PC-9 (cell line): ENCODE results near the gene DLEC1. TPM values are rescaled to one million over a fixed set of nuclear protein-coding genes. Genes with fewer than 3 reads are reported as not detected.
"Not testable (repeated sequence)": the region's sequence is repeated elsewhere in the genome, so short reads cannot be mapped to it uniquely, and the experiment has no call there.

ENCODE experiments used
- BruUV-seq: library from RNA; stranded (reverse); fragments of 400-500 nt; replicated peaks from 2 replicates; lab custom pipeline; 2021; lab: Mats Ljungman, UMichigan
- CTCF ChIA-PET: fragments of 300-600 bp; sonication (Branson Sonifier 250); formaldehyde crosslinking; loops from one replicate; lab custom pipeline; 2022; ENCODE audit warnings: antibody characterized with exemption; lab: Charles Lee
- POLR2A ChIA-PET: fragments of 300-600 bp; sonication (Branson Sonifier 250); formaldehyde crosslinking; loops from one replicate; lab custom pipeline; 2022; ENCODE audit warnings: antibody characterized with exemption; ENCODE audit not compliant: unreplicated experiment; lab: Charles Lee
- DNase-seq, 2 experiments: peaks; one replicate each; pipeline versions ENCODE4 v3.0.0 to v3.0.0-alpha.2; 2015 to 2022; ENCODE audit warnings: mixed read lengths in 1 of 2
- H2AFZ ChIP-seq: fragments of 200-600 bp; sonication (generic); 2 replicates; pipeline ENCODE4 v1.8.1; 2017; ENCODE audit warnings: antibody characterized with exemption
- H3F3A ChIP-seq: fragments of 200-600 bp; sonication (generic); 2 replicates; pipeline ENCODE4 v1.8.1; 2017; ENCODE audit warnings: antibody characterized with exemption, mild to moderate bottlenecking, low read depth; ENCODE audit not compliant: insufficient read depth
- H3K27ac ChIP-seq: fragments of 200-600 bp; sonication (generic); 2 replicates; pipeline ENCODE4 v1.6.1; 2016; ENCODE audit warnings: mixed run types
- H3K27me3 ChIP-seq: fragments of 200-600 bp; sonication (generic); 2 replicates; pipeline ENCODE4 v1.6.1; 2016; ENCODE audit warnings: low read depth, mixed run types; ENCODE audit not compliant: insufficient read depth
- H3K36me3 ChIP-seq: fragments of 200-600 bp; sonication (generic); 2 replicates; pipeline ENCODE4 v1.6.1; 2016; ENCODE audit warnings: low read depth, mixed run types
- H3K4me1 ChIP-seq: fragments of 200-600 bp; sonication (generic); replicated peaks from 2 replicates; pipeline ENCODE4 v1.6.1; 2016; ENCODE audit warnings: mixed run types; ENCODE audit not compliant: insufficient read depth
- H3K4me2 ChIP-seq: fragments of 200-600 bp; sonication (generic); 2 replicates; pipeline ENCODE4 v1.6.1; 2017; ENCODE audit warnings: mixed run types
- H3K4me3 ChIP-seq: fragments of 200-600 bp; sonication (generic); 2 replicates; pipeline ENCODE4 v1.6.1; 2016; ENCODE audit warnings: mixed run types
- H3K79me2 ChIP-seq: fragments of 200-600 bp; sonication (generic); 2 replicates; pipeline ENCODE4 v1.6.1; 2017; ENCODE audit warnings: low read depth, mixed run types
- H3K9me2 ChIP-seq: fragments of 200-600 bp; sonication (generic); 2 replicates; pipeline ENCODE4 v1.8.1; 2017; ENCODE audit warnings: mild to moderate bottlenecking; ENCODE audit not compliant: insufficient read depth
- H3K9me3 ChIP-seq: fragments of 200-600 bp; sonication (generic); 2 replicates; pipeline ENCODE4 v1.8.1; 2016; ENCODE audit warnings: low read depth; ENCODE audit not compliant: insufficient read depth
- H4K20me1 ChIP-seq: fragments of 200-600 bp; sonication (generic); 2 replicates; pipeline ENCODE4 v1.8.1; 2017; ENCODE audit not compliant: insufficient read depth
- CTCF ChIP-seq: fragments of 200-600 bp; sonication (generic); conservative IDR thresholded peaks from 2 replicates; pipeline ENCODE4 v1.6.1; 2017; ENCODE audit warnings: mixed run types, antibody characterized with exemption, mild to moderate bottlenecking, moderate library complexity
- EZH2 ChIP-seq: fragments of 200-600 bp; sonication (generic); IDR thresholded peaks from 2 replicates; pipeline ENCODE4 v1.8.0; 2017; ENCODE audit warnings: antibody characterized with exemption, low read depth
- intact Hi-C: fragments of 100-400 bp; cut with micrococcal nuclease; formaldehyde crosslinking; loops from one replicate; pipeline ENCODE4 v1.10.0; 2022; ENCODE audit not compliant: unreplicated experiment
- total RNA-seq: library from RNA; stranded (reverse); gene quantifications from 2 replicates; pipeline ENCODE4 v1.2.3, GENCODE V29; 2021

DLEC1 gene
- total RNA-seq, 1 experiment from 2014 or later: 0.35 TPM

- Histone ChIP-seq H3K4me2 (peak overlapping the region; percentile 19), H3F3A (peaks cover 37% of the 10 kb centered on the region), H3K27me3 (no peaks in the 10 kb centered on the region), H3K9me2 (no peaks in the 10 kb centered on the region), H4K20me1 (no peaks in the 10 kb centered on the region), H3K4me1 (peaks cover 53% of the 10 kb centered on the region), H3K4me3 (no peak overlapping the region), H3K9me3 (no peaks in the 10 kb centered on the region), H3K27ac (peak overlapping the region; percentile 33; the same call in 1 of the 2 replicates), H2AFZ (no peak overlapping the region), H3K79me2 (no peaks in the 10 kb centered on the region), H3K36me3 (no peaks in the 10 kb centered on the region)
- peak; percentile 57 to 74 for DNase-seq
- ChIA-PET POLR2A (interaction anchor here (0.5 to 0.7 kb wide), 4 partner anchors 21 to 212 kb away, joined by 4 to 9 read pairs (median 6); partner anchors contain the start of gene ACAA1), CTCF (no interaction called here)
- no TSS peak for BruUV-seq
- TF ChIP-seq EZH2 (no peak), CTCF (no peak)
- intact Hi-C loops: no loop called here
These were observed 118.6 kb downstream of the DLEC1 start for GRCh38 chr3:38157595-38157994.

- no peak overlapping the region for H3K4me3 ChIP-seq
- H3K36me3 ChIP-seq: no peaks in the 10 kb centered on the region
- H3K4me1 ChIP-seq: peaks cover 45% of the 10 kb centered on the region
- ChIA-PET CTCF (no interaction called here), POLR2A (no interaction called here)
- TF ChIP-seq CTCF (no peak), EZH2 (no peak)
- no peaks in the 10 kb centered on the region for H4K20me1 ChIP-seq
- H3K4me2 ChIP-seq: no peak overlapping the region
- no peak for DNase-seq
- H3K27ac ChIP-seq: no peak overlapping the region
- intact Hi-C loops: no loop called here
- H3K9me2 ChIP-seq: no peaks in the 10 kb centered on the region
- BruUV-seq: no TSS peak
- peaks cover 35% of the 10 kb centered on the region for H3F3A ChIP-seq
- no peak overlapping the region for H2AFZ ChIP-seq
- no peaks in the 10 kb centered on the region for H3K79me2 ChIP-seq
- H3K9me3 ChIP-seq: no peaks in the 10 kb centered on the region
- H3K27me3 ChIP-seq: no peaks in the 10 kb centered on the region
These were observed 119.5 kb downstream of the DLEC1 start for GRCh38 chr3:38158472-38158871.

GRCh38 chr3:38160704-38161103 is 121.7 kb downstream of the DLEC1 start:
- intact Hi-C loops, H3K4me3 ChIP-seq: not testable (repeated sequence)

More at GRCh38 chr3:38160704-38161103, 121.7 kb downstream of the DLEC1 start:
- BruUV-seq, H3K4me2 ChIP-seq, CTCF ChIA-PET, H3K27ac ChIP-seq, H3K27me3 ChIP-seq, H3K79me2 ChIP-seq, H3K36me3 ChIP-seq, H3K9me2 ChIP-seq, H2AFZ ChIP-seq, H4K20me1 ChIP-seq, POLR2A ChIA-PET, DNase-seq, H3K9me3 ChIP-seq: not testable (repeated sequence)
- Histone ChIP-seq H3K4me1 (peaks cover 33% of the 10 kb centered on the region), H3F3A (peaks cover 34% of the 10 kb centered on the region)
